GM23248 (cell line): ENCODE measurements around the gene STAT4.

ENCODE experiments used
- EZH2 ChIP-seq: fragments of 200-600 bp; sonication (generic); IDR thresholded peaks from 2 replicates; pipeline ENCODE4 v1.6.1; 2018; ENCODE audit warnings: antibody characterized with exemption, mild to moderate bottlenecking; ENCODE audit not compliant: insufficient read depth, poor library complexity, severe bottlenecking
- EZH2phosphoT487 ChIP-seq: fragments of 200-600 bp; sonication (generic); IDR thresholded peaks from 2 replicates; pipeline ENCODE4 v1.6.1; 2018; ENCODE audit warnings: antibody characterized with exemption, moderate library complexity, mild to moderate bottlenecking, low read depth; ENCODE audit not compliant: insufficient read depth

GRCh38 chr2:191115804-191116203 lies 35.0 kb downstream of the STAT4 start:
- TF ChIP-seq EZH2 (no peak), EZH2phosphoT487 (no peak)
